Neutrophil (primary cell): ENCODE results near the gene SH3BP5.

ENCODE experiments used
- H3K27ac ChIP-seq: fragments of 200-600 bp; sonication (generic); 2 replicates; pipeline ENCODE4 v1.5.1; 2016; ENCODE audit warnings: mild to moderate bottlenecking, moderate library complexity
- H3K27me3 ChIP-seq: fragments of 200-600 bp; sonication (generic); 2 replicates; pipeline ENCODE4 v1.6.0; 2016; ENCODE audit warnings: mild to moderate bottlenecking
- H3K36me3 ChIP-seq: fragments of 200-600 bp; sonication (generic); 2 replicates; pipeline ENCODE4 v1.5.1; 2017
- H3K4me1 ChIP-seq, 2 experiments: fragments of 200-600 bp in 1 of 2; sonication (generic) in 1 of 2; 1 replicate in 1 of 2; 2 replicates in 1 of 2; pipeline versions ENCODE4 v1.5.1 to v1.6.1; 2013 to 2016; ENCODE audit warnings: low read depth in 1 of 2, low read length in 1 of 2, mild to moderate bottlenecking in 1 of 2, moderate library complexity in 1 of 2; ENCODE audit not compliant: control insufficient read depth in 1 of 2, insufficient read depth in 1 of 2
- H3K4me3 ChIP-seq, 2 experiments: fragments of 200-600 bp in 1 of 2; sonication (generic) in 1 of 2; 1 replicate in 1 of 2; 2 replicates in 1 of 2; pipeline ENCODE4 v1.5.1; 2013 to 2016; ENCODE audit warnings: low read depth in 1 of 2, low read length in 1 of 2, mild to moderate bottlenecking in 1 of 2, moderate library complexity in 1 of 2
- H3K9me3 ChIP-seq: fragments of 200-600 bp; sonication (generic); 2 replicates; pipeline ENCODE4 v1.5.1; 2016
- TF ChIP-seq, protein P1 (sequence below): fragments of 200-600 bp; sonication (generic); IDR thresholded peaks from 2 replicates; pipeline ENCODE4 v1.5.1; 2016; ENCODE audit warnings: antibody characterized with exemption

Gene SH3BP5

DNA sequence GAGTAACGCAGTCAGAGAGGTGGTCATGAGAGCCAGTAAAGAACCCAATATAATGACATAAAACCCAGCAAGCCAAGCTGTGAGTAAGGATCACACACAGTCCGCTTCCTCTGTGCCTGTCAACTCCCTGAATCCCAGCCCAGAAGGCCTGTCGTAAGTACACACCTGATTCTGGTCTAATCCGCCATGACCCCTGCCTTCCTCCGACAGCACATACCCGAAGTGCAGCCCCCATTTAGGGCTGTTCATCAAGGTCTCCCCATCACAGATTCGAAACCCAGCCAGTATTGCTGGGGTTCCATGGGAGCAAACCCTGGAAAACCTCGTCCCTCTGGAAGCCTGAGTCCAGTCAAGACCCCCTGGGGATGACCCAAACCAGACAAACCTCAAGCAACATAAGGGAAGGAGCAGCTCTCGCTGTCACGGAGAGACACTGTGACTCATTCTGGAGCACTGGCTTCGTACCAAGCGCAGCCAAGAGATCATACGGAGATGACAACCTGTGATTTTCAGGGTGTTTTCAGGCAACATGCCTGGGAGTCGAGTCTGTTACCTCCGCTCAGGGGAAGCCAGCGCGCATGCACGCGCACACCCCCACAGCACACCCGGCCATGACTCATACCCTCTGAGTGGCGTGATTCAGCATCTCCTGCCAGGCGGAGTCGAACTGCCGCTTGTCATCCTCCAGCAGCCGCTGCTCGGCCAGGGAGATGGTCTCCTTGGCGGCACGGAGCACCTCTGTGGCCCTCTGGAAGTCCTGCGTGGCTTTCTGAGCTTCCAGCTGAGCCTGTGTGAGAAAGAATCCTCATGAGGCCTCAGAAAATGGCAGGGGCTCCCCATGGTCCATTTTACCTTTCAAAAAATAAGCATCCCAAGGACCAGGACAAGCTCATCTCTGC lies 63.0 kb downstream of the SH3BP5 start:
- Histone ChIP-seq H3K4me1 (peaks cover 66 to 73% of the 10 kb centered on the region in 2 experiments), H3K27ac (peak overlapping the region; percentile 94), H3K27me3 (no peaks in the 10 kb centered on the region), H3K36me3 (peaks cover 38% of the 10 kb centered on the region), H3K4me3 (peak overlapping the region; percentile 50 to 51), H3K9me3 (no peaks in the 10 kb centered on the region)
- TF ChIP-seq, protein P1, sequence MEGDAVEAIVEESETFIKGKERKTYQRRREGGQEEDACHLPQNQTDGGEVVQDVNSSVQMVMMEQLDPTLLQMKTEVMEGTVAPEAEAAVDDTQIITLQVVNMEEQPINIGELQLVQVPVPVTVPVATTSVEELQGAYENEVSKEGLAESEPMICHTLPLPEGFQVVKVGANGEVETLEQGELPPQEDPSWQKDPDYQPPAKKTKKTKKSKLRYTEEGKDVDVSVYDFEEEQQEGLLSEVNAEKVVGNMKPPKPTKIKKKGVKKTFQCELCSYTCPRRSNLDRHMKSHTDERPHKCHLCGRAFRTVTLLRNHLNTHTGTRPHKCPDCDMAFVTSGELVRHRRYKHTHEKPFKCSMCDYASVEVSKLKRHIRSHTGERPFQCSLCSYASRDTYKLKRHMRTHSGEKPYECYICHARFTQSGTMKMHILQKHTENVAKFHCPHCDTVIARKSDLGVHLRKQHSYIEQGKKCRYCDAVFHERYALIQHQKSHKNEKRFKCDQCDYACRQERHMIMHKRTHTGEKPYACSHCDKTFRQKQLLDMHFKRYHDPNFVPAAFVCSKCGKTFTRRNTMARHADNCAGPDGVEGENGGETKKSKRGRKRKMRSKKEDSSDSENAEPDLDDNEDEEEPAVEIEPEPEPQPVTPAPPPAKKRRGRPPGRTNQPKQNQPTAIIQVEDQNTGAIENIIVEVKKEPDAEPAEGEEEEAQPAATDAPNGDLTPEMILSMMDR: peak; percentile 61

DNA sequence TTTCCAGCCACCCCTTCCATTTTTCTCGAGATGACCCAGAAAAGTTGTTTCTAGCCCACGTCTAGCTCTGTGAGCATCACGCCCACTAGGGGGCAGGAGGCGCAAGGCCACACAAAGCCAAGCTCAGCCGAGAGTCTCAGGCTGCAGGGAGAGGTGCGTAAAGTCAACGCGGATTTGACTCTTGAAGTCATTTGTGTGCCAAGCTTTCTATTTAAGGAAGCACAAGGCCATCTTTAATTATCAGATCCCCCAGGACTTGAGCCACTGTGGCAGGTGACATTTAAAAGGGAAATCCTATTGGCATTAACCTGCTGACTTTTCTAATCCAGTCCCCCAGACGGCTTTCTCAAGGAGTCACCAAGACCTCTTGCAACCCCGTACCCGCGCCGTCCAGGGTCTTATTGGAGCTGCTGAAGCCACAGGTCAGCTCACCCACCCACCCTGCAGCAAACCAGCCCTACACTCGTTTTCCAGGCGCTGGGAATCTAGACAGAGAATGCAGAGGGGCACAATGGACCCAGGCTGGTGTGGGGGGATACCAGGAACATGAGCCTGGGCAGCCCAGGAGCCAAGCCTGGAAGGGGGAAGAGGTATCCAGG lies 64.3 kb downstream of the SH3BP5 start:
- TF ChIP-seq, protein P1: peak; percentile 90
- no peaks in the 10 kb centered on the region for H3K27me3 ChIP-seq
- H3K9me3 ChIP-seq: no peaks in the 10 kb centered on the region
- peak overlapping the region; percentile 94 for H3K27ac ChIP-seq
- H3K36me3 ChIP-seq: peaks cover 38% of the 10 kb centered on the region
- H3K4me1 ChIP-seq: peaks cover 54 to 61% of the 10 kb centered on the region in 2 experiments
- H3K4me3 ChIP-seq: peak overlapping the region in 1 of 2 experiments; percentile 51

DNA sequence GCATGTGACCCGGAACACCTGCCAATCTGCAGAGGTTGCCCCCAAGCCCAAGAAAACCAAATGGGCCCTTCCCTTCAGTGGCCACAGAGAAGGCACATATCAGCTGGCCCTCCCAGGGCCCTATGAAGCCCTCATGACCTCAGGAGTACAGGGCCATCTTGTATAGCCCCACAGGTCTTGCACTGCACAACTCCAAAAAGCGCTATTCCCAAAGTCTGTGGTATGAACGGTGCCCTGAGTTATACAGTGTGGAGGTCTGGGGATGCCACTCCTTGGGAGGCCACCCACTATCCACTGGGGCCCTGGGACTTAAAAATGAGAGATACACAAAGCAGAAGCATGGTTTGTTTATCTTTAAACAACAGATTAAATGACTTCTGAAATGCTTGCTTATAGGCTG lies 64.9 kb downstream of the SH3BP5 start:
- H3K4me3 ChIP-seq: no peak overlapping the region
- H3K9me3 ChIP-seq: no peaks in the 10 kb centered on the region
- peak overlapping the region; percentile 94 for H3K27ac ChIP-seq
- peaks cover 40% of the 10 kb centered on the region for H3K36me3 ChIP-seq
- TF ChIP-seq, protein P1: no peak
- H3K27me3 ChIP-seq: no peaks in the 10 kb centered on the region
- peaks cover 47 to 55% of the 10 kb centered on the region in 2 experiments for H3K4me1 ChIP-seq

DNA sequence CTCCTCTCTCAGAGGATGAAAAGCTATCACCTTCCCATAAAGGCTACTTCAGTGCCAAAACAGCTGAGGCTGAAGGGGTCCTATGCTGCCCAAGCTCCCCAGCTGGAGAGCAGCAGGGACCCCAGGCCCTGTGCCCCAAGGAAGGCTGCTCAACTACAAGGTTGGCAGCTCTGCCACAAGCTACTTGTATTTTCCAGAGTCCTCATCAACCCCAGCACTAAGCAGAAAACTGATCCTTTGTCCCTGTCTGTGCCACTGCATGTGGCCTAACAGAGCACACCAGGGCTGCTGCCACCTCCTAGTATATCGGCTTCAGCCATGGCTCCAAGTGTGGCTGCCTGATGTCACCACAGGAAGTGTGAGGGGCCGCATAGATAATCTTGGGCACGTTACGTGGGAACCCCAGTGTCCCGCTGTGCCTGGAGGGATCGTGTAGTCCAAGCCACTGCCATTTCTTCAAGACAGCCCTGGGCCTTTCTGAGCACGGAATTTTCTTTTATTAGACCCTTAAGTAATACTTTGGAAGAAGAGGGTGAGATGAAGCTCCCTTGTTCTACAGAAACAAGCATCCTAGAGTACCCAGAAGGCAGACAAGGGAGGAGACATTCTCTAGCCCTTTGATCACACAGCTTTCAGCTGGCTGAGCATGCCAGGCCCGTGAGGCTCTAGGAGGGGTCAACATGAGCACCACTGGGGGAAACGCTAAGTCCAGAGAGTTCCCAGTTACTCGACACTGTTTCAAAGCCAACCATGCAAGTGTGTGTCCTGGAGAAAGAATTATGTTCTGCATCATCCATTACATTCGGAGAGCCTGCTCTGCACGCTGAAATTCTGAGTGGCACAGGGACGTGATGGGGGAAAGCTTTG lies 65.6 kb downstream of the SH3BP5 start:
- Histone ChIP-seq H3K9me3 (no peaks in the 10 kb centered on the region), H3K36me3 (peaks cover 48% of the 10 kb centered on the region), H3K27ac (peak overlapping the region; percentile 13), H3K27me3 (no peaks in the 10 kb centered on the region), H3K4me1 (peaks cover 40 to 47% of the 10 kb centered on the region in 2 experiments), H3K4me3 (no peak overlapping the region)
- TF ChIP-seq, protein P1: no peak
